Hindlimb muscle (tissue), 1 donor: ENCODE data around the gene AOC2. TPM values are rescaled to one million over a fixed set of nuclear protein-coding genes. Genes with fewer than 3 reads are reported as not detected.

Experiments
- DNase-seq: peaks from one replicate; pipeline ENCODE4 v3.0.0-alpha.2; 2013
- polyA plus RNA-seq: library from polyadenylated mRNA; unstranded; fragments of 120-200 nt; gene quantifications from one replicate; pipeline ENCODE4 v1.2.1, GENCODE V29; 2013; ENCODE audit not compliant: insufficient read length

Gene AOC2, protein sequence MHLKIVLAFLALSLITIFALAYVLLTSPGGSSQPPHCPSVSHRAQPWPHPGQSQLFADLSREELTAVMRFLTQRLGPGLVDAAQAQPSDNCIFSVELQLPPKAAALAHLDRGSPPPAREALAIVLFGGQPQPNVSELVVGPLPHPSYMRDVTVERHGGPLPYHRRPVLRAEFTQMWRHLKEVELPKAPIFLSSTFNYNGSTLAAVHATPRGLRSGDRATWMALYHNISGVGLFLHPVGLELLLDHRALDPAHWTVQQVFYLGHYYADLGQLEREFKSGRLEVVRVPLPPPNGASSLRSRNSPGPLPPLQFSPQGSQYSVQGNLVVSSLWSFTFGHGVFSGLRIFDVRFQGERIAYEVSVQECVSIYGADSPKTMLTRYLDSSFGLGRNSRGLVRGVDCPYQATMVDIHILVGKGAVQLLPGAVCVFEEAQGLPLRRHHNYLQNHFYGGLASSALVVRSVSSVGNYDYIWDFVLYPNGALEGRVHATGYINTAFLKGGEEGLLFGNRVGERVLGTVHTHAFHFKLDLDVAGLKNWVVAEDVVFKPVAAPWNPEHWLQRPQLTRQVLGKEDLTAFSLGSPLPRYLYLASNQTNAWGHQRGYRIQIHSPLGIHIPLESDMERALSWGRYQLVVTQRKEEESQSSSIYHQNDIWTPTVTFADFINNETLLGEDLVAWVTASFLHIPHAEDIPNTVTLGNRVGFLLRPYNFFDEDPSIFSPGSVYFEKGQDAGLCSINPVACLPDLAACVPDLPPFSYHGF
- 1.0 TPM for polyA plus RNA-seq

DNA sequence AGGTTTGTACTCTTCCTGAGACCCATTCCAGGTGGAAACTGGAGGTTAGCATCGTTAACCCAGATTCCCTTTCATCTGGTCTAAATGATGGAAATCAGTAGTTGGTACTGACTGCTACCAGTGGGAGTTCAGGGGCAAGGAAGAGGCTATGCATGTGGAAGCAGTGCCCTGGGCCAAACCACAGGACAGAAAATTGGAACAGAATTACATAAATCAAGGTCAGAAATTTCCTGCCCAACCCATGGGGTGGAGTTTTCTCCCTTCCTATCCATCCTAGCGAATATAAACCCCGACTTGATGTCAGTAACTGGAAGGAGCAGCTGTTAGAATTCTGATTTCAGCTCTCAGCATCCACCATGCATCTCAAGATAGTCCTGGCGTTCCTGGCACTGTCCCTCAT is at the start of gene AOC2:
AOC2 (plus strand) TSS at position 310 of the 400 bp plus-strand sequence; CDS start at position 357, 47 bp downstream.
- DNase-seq = no peak

DNA sequence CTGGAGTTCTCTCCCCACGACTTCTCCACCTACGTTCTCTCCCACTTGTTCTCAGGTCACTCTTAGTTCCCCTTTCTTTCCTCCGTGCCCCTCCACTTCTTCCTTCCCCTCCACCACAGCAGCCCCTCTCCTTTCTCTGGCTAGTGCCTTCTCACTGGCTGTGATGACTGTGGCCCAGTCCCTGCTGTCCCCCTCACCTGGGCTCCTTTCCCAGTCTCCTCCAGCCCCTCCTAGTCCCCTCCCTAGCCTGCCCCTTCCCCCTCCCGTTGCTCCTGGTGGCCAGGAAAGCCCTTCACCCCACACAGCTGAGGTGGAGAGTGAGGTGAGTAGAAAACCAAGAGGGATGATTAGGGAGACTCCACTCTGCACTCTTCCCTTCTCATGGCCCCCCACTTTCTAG is 49.3 kb upstream of the AOC2 start:
- DNase-seq = no peak

DNA sequence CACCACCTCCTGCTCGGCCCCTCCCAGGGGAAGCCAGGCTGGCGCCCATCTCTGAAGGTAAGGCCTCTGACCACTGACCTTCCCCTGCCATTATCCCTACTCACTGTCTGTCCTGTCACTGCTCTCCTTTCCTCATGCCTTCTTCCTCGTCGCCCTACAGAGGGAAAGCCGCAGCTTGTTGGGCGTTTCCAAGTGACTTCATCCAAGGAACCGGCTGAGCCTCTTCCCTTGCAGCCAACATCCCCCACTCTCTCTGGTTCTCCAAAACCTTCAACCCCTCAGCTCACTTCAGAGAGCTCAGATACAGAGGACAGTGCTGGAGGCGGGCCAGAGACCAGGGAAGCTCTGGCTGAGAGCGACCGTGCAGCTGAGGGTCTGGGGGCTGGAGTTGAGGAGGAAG is 48.9 kb upstream of the AOC2 start:
- no peak for DNase-seq

DNA sequence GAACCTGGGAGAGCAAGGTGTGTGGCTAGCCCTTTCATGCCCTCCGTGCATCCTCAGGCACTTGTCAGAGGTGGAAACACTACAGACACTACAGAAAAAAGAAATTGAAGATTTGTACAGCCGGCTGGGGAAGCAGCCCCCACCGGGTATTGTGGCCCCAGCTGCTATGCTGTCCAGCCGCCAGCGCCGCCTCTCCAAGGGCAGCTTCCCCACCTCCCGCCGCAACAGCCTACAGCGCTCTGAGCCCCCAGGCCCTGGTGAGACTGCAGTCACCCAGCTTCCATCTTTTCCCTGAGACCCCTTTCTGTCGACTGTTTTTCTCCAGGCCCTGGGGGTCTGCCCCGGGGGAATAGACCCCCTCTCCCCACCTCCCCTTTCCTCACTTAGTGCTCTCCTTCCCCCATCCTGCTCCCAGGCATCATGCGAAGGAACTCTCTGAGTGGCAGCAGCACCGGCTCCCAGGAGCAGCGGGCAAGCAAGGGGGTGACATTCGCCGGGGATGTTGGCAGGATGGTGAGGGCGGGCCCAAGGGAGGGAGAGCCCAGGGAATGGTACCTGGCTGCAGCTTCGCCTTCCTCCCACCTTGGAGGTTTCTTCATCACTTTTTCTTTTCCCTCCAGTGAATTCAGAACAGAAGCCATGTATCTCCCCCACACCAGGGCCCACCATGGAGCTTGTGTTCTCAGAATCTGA is 48.2 kb upstream of the AOC2 start:
- no peak for DNase-seq

DNA sequence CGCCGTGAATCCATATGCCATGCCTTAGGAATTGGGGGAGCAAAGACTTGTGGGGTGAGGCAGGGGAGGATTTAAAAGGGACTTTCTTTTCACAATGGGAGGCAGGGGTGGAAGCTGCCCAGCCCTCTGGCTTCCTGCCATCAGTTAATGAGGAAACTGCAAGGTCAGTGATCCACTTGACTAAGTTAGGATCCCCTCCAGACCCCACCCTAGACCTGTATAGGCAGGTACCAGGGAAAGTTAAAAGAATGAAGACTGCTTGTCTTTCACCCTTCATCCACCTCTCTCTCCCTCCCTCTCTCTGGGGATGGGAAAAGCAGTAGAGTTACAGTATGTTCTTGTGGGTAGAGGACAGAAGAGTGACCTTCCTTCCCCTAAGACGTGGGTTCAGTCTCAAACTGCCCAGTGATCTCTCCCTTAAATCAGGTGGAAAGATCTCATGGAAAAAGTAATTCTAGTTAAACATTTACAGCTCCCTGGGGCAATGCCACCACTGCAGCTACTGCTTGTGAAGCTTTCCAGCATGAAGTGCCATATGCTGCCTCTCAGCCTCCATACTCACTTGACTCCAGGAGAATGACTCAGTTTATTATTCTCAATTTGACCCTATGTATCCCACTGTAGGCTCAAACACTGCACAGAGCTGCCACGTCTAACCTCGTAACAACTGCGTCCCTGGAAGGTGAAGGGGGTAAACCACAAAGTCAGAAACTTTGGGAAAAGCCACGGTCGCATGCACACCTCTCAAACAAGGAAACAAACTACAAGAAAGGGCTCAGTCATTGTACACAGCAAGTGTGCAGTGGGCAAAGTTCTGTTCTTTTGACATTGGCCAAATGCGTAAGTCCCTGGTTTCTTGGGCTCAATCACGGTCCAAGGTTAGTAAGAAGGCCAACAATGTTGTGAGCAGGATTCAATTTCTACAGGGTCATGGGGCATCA is 47.0 kb upstream of the AOC2 start:
- no peak for DNase-seq

DNA sequence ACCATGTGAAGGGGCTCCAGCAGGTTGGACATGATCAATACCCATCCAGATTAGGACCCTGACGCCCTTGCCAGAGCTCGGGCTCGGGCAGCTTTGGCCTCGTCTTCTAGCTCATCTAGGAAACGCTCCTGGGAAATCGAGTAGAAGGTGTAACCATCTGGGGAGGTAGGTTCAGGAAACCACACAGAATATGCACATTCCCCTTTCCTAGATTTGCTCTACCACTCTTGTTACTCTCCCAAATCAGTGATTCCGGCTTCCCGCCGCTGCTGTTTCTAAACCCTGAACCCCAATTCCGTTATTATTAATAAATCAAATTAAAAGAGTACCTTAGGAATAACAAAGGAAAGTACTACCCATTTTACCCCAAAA is 46.4 kb upstream of the AOC2 start:
- no peak for DNase-seq

DNA sequence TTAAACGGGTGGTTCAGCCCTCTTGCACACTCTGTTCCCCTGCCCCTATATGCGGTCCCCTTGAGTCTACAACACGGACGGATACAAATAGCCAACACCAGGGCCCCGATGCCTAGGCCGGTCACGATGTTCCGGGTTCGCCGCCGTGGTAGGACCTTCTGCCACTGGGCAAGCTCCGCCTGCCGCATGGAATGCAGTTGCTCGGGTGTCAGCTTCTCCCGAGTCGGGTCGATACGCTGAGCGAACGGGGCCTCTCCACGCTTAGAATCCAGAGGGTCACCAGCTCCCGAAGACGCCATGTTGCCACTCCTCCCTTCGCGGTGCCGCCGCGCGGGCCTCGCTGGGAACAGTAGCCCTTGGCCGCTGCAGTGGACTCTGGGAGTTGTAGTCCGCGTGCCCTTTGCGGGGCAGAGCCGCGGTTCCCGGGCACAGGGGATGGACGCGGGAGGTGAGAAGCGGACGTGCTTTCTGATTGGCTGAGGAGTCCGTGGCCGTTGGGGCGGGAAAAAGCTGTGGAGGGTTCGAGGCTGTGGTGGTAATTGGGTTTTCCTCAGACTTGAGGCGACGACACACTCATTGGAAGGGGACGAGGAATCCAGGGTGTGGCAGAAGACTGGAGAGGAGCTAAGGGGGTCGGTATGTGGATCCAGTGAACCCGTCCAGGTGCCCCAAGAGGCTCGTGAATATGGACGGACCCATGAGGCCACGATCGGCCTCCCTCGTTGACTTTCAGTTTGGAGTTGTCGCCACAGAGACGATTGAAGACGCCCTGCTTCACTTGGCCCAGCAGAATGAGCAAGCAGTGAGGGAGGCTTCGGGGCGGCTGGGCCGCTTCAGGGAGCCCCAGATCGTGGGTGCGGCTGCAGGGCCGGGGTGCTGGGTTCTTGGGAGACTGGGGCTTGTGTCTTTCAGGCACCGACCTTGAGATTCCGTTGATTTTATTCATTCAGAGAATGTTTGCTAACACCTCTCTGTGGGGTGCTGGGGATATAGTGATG is 45.7 kb upstream of the AOC2 start, which contains the start of the genes CNTD1 and COA3:
CNTD1 (plus strand) TSS at position 479 of the 998 bp plus-strand sequence; CDS start at position 686, 207 bp downstream.
COA3 (minus strand) TSS at position 322 of the 998 bp plus-strand sequence; CDS start at position 299, 23 bp downstream.
- peak; percentile 86 for DNase-seq

DNA sequence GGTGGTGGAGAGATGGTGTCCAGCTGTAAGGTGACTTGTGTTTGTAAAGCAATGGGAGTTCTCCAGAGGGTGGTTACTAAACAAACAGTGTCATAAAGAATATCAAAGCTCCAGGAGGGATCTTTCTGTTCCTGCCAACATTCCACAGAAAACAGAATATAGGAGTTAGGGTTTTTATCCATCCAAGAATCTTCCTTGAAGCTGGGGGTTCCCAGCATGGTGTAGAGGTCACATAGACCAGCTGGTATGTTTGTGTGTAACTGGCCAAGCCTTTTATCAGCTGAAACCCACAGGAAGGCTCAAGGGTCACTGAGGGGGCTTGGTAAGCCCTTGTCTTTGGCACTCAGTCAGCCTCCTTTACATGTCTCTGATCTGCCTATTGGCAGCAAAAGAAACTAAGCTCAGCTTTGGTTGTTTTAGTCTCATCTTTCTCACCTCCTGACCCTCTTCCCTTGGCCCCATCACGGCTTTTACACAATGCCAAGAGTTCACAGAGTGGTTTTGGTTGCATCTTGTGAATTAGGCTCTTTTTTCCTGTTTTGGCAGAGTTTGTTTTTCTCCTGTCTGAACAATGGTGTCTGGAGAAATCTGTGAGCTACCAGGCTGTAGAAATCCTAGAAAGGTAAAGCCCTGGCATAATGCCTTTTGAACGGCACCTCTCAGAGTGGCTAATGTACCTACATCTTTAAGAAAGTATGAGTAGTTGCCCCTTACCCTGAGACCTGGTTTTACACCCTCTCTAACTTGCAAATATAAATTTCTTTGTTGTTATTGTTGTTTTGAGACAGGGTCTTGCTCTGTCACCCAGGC is 41.1 kb upstream of the AOC2 start:
- DNase-seq = no peak

DNA sequence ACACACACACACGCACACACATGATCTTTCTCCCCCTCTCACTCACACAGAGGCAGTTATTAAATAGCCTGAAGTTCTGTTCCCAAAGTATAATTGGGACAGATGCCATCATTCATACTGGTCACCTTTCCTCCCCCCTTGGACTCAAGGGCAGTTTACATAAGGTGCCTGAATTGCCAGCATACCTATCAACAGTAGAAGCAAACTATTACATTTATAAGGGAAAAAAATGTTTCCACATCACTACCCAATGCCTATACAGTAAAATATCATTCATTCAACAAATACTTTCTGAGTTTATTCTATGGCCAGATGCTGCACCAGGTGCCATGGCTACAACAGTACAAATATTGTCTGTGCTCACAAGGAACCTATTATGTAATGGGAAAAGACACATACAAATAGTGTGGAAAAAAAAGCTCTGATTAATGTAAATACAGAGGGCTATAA is 39.4 kb upstream of the AOC2 start:
- DNase-seq = no peak

DNA sequence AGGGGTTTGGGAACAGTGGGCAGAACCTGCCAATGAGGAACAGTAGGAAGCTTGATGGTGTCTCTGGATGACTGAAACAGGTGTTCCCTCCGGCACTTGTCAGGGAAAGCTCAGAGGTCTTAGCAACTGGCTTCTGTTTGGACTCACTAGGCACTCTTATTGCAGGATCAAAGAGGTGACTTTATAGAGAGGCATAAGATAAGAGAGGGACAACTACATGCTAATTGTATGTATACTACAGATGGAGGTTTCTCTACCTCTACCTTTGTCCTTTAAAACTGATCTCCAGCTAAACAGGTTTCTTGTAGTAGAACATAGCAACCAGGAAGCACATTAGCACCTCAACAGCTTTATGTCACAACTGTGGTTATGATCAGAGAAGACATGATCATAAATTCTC is 38.1 kb upstream of the AOC2 start:
- DNase-seq = no peak

DNA sequence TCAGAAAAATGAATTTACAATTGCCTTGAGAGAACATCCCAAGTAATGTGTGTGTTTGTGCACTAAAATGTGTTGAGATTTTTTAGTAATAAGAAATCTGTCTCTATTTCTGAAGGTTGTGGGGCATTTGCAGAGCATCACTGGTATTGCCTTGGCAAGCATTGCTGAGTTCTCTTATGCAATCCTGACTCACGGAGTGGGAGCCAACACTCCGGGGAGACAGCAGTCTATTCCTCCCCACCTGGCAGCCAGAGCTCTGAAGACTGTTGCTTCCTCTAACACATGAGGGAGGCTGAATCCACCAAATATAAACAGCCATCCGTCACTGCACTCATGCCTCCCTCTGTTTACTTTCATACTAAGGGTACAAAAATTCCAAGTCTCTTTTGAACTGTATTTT is 35.1 kb upstream of the AOC2 start:
- no peak for DNase-seq

DNA sequence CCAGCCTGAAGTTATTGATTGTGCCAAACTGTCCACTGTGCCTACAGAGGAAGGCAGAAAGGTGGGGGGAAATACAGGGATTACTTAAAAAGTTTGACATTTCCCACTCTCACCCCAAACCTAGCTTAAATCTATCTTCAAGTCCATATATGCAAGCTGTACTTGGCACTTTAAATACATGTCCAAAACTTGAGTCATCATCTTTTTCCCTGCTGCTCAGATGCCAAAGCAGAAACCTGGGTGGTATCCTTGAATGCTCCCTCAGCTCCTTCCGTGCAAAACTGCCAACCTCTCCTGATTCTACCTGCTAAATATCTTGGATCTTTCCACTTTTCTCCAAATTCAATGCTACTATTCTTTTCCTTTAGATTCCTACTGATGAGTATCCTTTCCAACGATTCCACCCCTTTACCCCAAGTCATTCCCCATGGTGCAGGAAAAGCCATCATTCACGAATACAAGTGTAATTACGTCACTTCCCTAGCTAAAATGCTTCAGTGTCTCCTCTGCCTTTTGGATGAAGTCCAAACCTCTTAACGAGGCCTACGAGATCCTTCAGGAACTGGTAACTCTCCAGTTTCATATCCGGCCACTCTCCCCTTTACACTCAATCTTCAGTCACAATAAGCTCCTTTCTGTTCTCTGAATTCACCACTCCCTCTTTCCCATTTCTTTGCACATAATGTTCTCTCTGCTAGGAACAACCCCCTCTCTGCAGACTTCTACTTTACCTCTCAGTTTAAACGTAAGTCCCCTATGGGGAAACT is 29.6 kb upstream of the AOC2 start:
- DNase-seq = peak; percentile 41

DNA sequence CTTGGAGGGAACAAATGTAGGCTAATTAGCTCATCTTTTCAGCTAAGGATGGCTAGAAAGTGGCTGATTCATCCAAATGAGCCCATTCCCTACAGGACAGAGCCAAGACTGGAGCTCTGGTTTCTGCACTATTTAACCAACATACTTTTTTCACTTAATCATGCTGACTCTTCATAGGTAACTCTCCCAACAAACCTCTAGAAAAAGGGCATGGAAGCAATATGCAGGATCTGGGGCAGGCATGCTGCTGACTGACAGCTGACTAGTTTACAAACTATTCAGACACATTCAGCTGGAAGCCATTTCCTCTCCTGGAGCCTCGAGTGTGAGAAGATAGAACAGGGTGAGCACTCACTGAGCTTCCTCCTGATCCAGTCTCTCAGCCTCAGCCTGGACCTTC is 26.5 kb upstream of the AOC2 start:
- DNase-seq = no peak

DNA sequence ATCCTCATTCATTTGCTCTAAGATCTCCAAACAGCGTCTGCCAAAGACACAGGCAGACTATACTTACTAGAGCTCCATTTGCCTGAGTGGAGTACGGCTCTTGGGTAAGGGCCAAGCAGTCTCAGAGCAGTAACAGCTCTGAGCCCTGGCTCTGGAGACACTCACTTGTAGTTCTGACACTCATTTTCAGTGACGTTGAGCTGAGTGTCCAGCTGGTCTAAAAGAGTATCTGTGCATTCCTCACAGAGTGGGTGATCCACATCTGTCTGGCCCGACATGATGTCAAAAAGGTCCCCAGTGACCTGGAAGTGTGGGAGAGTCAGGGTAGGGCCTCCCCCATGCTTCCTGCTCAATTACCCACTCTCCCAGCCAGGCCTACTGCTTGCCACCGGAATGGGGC is 26.0 kb upstream of the AOC2 start:
- no peak for DNase-seq

DNA sequence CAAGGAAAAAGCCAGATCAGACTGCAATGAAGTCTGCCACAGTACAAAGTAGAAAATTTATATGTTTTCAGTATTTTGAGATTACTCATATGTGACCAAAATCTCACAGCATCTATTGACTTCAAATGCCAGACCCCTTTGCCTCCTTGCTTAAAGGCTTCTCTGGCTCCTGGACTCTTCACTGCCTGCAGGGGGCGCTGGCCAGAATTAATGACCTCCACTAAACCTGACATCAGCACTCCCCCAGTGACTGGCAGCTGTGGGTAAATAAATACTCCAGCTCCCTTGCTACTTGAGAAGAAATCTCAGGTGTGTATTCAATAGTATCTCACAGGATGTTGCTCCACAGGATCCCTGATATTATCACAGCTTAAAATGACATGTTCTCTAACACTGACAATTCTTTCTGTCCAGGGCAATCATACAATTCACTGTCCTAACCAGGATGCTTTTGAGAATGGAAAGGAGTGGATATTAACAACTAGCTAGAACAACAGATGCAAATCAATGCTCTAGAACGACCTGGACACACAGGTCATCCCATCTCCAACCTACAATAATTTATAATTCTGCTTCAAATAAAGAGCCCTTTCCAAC is 24.3 kb upstream of the AOC2 start:
- DNase-seq = no peak

DNA sequence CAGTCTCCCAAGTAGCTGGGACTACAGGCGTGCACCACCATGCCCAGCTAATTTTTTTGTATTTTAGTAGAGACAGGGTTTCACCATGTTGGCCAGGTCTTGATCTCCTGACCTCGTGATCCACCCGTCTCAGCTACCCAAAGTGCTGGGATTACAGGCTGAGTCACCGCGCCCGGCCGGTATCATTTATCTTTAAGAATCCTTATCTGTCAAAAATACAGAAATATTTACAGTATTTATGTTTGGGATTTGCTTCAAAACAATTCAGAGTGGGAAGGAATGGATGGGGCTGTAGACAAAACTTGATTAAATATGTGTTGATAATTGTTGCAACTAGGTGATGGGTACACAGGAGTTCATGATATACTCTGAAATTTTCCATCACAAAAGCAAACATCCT is 23.2 kb upstream of the AOC2 start:
- DNase-seq = no peak

DNA sequence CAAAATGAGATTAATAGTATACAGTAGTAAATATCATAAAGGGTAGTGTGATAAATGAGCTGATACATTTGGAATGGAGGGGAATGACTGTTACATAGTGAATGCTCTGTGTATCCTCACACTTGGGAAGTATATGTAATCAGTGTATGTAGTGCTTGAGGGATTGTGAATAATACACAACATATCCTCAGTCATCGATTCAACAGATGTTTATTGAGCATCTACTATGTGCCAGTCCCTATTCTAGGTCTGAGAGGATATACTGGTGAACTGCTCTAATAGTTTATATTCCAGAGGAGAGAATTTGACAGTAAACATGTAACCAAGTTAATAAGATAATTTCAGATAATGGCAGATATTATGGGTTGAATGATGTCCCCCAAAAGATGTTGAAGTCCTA is 16.9 kb upstream of the AOC2 start:
- no peak for DNase-seq

DNA sequence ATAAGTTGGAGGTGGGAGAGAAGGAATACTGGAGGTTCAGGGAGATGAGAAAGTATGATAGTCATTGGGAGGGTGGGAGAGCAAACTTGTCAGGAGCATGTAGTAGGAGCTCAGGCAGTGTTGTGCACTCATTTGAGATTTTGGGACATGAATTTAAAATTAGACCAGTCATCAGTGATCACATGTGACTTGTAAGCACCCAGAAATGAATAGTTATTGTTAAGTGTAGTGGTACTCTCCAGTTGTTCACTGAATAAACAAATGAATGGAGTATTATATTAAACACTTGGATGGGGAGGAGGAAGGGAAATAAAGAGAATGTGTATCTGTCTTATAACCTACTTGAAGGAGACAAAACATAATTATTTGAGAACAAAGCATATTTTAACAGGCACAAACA is 13.4 kb upstream of the AOC2 start:
- DNase-seq = no peak
